NCI-H524 (cell line): Measurements from ENCODE around the gene WDR76.
"Not testable (repeated sequence)": the region's sequence is repeated elsewhere in the genome, so short reads cannot be mapped to it uniquely, and the experiment has no call there.

Experiments used
- DNase-seq, 2 experiments: peaks; one replicate each; lab custom pipeline; 2025; lab: John Stamatoyannopoulos, UW

Gene WDR76

DNA sequence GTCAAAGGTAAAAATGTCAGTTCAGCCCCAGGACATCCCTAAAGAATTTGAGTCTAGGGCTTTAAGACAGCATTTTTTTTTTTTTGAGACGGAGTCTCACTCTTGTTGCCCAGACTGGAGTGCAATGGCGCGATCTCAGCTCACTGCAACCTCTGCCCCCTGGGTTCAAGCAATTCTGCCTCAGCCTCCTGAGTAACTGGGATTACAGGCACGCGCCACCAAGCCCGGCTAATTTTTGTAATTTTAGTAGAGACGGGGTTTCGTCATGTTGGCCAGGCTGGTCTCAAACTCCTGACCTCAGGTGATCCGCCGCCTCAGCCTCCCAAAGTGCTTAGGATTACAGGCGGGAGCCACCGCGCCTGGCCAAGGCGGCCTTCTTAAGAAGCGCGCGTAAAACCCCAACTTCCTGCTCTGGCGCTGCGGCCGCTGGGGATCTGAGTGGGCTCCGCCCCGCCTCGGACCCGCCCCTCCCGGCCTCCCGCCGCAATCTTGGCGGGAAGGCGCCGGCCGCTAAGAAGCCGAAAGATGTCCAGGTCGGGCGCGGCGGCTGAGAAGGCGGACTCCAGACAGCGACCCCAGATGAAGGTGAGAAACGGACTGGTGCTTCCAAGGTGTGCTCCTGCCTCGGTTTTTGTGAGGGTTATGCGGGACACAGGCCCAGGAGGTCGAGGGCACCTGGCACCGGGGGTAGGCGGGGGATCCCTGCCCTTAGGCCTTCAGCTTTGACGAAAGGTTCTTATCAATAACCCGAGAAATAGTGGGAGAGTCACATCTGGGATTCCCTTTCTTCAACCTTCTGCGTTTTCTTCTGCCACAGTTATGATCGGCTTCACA, at the start of gene WDR76:
Gene WDR76, plus strand, starts transcription at position 495 of the 834 bp plus-strand sequence. Its CDS starts 31 bp downstream, at position 526.
- DNase-seq: peak; percentile 87 to 90

DNA sequence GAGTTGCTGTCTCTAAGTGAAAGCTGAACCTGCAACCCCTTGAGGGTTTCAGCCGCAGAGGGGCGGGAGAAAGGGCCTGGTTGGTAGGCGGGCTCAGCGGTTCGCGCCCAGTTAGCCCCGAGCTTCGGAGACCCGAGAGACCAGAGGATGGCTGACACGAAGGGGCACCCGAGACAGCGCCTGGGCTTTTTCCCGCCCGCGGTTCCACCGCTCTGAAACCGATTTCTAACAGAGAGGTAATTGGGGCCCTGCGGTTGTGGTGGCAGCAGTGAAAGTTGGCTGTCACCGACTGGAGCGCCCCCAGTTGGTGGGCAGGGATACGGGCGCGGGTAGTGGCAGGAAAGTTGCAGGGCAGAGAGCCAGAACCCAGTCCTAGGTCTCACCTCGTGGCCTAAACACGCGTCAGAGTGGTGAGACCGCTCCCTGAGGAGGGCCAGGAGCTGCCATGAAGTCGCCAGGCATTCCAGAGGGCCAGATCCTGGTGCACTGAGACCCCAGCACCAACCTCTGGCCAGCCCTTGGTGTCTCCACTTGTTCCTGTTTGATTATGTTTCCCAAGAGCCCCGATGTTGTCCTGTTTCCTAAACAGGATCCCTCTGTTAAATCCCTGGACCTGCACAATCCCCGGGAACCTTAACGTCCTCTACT, 49.4 kb upstream of the WDR76 start:
- peak; percentile 80 to 87 for DNase-seq

DNA sequence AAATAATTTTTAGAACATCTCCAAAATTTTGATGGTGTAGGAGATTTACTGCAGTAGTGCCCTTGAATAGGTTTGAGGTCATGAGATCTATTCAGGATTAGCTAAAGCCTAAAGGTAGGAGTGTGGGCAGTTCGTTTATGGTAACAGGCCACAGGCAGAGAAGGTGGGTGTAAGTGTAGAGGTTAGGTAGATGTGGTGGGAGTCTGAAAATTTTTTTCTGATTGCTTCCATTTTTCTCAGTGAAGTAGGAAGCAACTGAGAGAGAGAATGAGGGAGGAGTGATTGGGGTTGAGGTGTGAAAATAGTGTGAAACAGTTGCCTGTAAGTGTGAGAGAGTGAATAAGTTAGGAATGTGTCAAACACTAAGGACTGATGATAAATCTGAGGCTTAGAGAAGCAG, 47.8 kb upstream of the WDR76 start:
- DNase-seq: no peak

DNA sequence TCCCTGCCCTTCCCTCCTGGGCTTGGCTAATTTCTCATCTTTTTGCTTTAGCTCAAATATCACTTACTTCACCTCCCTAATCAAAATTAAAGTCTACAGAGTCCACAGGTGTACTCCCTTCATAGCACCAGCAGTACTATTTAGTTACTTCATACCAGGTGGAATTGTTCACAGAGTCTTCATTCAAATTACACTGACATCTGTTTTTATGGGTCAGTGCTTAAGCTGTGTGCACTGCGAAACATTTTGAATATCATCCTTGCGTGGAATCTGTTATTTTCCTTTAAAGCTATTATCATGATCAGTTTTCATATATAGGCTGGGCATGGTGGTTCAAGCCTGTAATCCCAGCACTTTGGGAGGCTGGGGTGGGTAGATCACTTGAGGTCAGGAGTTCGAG, 37.4 kb upstream of the WDR76 start:
- no peak for DNase-seq

DNA sequence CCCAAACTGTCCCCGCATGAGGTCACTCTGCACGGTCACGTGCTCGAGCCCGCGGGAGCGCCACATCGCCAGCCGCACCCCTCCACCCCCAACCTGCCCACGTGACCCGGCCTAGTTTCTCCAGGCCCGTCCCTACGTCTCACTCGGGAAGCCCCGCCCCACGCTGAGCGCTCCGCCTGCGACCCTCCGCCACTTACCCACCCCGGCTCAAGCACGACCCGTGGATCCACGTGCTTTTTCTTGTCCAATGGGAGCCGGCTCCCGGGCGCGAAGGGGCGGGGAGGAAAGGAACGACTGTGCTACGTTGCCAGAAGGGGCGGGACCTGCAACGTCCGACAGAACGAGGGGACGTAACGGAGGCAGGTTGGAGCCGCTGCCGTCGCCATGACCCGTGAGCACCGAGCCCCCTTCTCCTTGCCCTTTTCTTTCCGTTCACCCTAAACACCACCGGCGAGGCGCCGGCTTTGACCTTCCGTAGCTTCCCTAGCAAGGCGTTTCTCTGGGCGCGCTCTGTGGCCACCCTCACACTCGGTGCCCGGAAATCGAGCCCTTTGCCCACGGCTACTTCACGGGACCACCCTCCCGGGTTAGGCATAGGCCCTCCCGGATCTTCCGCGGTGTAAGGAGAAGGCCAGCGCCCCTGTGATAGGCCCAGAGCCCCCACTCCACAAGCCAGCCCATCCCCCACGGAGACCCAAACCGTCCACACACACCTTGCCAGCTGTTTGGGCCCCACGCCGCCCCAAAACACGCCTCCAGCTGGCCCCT, 34.6 kb upstream of the WDR76 start, which contains the start of gene SERF2:
Gene SERF2, plus strand, starts transcription at position 328 of the 768 bp plus-strand sequence. Its CDS starts 57 bp downstream, at position 385.
- peak; percentile 99 to 100 for DNase-seq

DNA sequence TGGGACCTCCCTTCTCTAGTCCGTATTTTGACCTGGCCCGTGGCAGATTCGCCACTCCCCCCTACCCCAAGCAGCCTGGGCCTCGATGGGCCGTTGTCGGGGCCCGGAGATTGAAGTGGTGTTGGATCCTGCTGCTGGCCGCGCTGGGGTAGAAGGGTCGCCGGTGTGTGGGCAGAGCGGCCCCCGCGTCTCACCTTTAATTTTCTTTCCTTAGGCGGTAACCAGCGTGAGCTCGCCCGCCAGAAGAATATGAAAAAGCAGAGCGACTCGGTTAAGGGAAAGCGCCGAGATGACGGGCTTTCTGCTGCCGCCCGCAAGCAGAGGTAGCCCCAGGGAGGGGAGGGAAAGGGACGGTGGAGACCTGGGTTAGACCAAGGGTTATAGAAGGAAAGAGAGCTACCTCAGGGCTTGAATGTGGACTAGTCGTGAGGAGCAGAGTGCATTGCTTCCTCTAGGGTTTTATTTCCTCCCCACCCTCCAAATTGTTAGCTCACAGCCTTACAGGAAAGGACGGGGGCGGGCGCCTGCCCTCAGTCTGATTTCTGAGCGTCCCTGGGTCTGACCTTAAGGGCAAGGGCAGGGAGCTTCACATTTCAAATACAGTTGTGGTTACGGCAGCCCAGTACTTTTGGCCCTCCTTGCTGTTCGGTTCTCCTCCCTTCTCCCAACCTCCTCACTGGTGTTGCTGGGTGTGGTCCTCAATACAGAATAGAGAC, 33.9 kb upstream of the WDR76 start:
- no peak for DNase-seq

DNA sequence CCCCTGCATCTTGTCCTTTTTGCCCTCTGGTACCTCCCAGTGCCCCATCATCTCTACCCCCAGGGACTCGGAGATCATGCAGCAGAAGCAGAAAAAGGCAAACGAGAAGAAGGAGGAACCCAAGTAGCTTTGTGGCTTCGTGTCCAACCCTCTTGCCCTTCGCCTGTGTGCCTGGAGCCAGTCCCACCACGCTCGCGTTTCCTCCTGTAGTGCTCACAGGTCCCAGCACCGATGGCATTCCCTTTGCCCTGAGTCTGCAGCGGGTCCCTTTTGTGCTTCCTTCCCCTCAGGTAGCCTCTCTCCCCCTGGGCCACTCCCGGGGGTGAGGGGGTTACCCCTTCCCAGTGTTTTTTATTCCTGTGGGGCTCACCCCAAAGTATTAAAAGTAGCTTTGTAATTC, 33.2 kb upstream of the WDR76 start:
- no peak for DNase-seq

DNA sequence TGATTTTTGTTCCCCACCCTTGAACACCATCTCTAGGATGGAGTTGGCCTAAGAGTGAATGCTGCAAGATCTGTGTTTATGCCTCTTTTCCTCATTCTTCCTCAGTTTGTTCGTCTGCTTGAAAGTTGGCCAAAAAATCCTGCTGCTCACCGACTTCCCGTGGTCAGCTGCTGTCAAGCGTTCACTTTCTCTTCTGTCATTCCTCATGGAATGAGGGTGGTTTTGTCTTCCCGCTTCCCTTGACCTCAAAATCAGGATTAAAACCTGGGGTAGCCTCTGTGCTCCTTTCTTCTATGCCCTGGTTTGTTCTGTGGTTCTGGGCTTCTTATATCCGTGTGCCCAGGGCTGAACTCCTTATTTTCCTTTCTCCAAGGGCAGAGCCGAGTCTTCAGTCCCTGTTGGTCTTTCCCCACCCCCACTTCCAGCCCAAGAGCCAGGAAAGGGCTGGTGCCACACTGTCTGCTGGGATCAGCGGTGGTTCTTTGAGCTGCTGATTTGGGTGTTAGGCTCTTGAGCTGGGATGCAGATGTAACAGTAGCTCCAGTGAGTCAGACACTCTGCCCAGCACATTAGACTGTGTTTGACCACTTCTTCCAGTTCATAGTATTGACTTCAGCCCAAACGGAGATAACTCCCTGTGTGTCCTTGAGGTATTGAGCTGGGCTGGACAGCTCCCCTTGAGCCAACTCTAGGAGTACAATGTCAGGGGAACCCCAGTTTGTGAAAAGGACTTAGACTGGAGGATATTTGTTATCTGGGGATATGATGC, 32.3 kb upstream of the WDR76 start:
- no peak for DNase-seq

DNA sequence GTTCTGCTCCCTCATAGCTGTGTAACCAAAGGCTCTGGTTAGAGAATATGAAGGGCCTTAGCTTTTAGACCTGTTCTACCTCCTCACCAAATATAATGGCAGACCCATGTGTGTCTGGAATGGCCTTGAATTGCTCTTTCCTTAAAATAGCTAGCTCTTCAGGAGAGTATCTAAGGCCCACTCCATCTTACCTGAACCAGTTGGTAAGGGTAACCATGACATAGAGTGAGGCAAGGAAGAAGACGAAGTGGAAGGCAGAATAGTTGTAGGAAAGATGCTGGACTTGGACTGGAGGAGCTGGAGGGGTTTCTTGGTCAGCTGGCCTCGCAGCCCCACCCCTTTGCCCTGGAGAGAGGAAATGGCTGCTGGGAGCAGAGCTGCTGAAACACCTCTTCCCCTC, 31.6 kb upstream of the WDR76 start:
- DNase-seq: no peak

DNA sequence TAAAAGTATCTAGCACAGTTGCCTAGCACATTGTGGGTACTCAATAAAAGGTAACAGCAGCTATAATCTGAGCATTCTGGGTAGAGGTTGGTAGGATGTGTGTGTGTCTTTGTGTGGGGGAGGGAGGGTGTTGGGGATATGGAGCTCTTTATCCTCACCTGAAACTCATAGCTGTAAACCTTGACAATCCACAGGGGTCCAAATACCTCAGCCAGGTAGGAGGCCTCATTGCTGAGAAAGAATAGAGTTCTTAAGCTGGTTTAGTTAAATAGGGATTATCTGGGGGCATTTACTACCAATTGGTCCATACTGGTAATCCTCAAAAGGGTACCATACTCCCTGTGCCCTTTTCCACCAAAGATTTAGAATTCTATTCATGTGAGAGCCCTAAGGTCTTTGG, 30.8 kb upstream of the WDR76 start:
- no peak for DNase-seq

DNA sequence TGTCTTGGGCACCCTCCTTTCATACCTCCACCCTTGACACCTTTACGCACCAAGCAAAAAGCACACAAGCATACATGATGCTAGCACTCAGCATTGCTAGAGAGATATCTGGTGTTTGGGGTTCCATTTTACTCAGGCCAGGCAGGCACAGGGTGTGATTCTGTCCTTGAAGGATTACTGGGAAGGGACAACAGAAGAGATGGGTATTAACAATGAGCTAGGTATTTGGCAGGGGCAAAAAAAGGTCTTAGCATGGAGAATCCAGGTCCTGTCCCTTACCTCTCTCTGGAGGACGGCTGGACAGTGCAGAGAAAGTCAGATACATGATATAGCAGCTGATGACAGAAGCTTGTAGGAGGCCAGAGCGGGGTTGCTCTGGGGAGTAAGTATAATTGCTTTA, 30.2 kb upstream of the WDR76 start:
- DNase-seq: no peak

DNA sequence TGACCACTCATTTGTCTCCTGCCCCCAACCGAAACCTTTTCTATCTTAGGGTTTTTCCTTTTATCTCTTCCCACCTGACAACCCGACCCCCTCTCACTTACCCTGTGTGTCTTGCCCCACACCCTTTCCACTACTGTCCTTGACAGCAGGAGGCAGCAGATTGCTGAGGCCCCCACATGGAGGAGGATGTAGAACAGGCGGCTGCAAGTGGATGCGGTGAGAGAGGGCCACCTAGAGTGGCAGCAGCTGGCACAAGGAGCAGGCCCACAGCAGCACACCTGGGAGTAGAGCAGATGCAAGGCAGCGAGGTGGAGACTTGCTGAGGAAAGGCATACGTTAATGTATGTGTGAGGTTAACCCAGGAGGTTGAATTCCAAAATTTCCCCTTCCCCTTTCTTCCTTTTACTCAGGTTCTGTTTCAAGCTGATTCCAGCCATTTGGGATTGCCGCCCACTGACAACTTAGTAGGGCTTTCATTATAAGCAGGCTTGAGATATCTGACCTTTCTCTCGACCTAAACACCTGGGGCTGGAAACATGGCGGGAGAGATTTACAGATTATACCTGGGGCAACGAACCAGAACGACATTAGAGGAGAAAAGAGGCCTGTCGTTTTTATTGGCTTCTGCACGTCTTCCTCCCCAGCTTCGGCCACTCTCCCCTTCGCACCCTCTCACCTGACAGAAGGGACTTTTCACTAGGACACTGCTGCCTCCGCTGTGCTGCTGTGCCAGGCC, 27.4 kb upstream of the WDR76 start:
- peak; percentile 84 to 93 for DNase-seq

DNA sequence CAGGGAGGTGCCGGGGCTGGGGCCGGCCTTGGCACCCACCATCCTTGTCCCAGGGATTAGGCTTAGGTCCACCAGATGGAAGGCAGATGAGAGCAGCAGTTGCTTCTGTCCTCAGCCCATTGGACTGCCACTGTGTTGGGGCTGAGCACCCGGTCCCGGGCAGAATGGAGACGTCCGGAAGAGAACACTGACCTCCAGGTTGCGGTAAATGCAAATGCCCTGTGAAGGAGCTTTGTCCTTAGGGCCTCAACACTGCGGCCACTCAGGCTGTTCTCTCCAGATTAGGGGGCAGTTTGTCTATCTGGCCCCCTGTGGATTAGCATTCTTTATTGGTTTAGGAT, 26.9 kb upstream of the WDR76 start, which contains the start of gene SERINC4:
Gene SERINC4, minus strand, starts transcription at position 276 of the 341 bp plus-strand sequence. Its CDS starts 234 bp downstream, at position 42.
- peak; percentile 72 to 75 for DNase-seq

DNA sequence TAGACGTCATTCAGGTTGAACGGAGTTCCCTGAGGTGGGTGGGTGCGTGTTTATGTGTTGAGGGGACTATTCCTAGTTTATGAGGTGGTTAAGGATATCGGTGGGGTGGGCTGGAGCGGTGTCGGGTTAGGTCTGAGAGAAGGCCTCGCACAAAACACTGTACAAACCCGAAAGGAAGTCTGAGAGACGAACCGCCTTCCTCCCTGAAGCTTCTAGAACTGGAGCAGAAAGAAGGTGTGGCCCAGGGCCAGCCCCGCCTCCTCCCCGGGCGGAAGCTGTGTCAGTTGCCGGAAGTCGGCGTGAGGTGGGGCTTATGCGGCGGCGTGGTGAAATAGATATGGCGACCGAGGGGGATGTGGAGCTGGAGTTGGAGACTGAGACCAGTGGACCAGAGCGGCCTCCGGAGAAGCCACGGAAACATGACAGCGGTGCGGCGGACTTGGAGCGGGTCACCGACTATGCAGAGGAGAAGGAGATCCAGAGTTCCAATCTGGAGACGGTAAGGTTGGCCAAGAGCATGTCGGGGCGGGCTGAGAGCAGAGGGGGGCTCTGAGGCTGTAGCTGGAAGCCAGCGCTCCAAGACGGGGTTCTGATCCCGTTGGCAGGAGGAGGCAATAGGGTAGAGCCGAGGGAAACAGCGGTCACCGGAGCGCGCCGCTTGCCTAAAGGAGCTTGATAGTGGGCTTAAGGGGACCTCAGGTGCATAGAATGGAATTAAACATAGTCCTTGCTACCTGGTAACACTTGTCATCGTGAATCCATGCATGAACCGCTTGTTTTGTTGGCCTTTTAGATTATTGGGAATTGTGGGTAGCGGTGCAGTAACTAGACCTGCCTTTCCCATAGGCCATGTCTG, 26.3 kb upstream of the WDR76 start, which contains the start of gene HYPK:
Gene HYPK, plus strand, starts transcription at position 314 of the 856 bp plus-strand sequence. Its CDS starts 24 bp downstream, at position 338.
- DNase-seq: peak; percentile 72 to 87

DNA sequence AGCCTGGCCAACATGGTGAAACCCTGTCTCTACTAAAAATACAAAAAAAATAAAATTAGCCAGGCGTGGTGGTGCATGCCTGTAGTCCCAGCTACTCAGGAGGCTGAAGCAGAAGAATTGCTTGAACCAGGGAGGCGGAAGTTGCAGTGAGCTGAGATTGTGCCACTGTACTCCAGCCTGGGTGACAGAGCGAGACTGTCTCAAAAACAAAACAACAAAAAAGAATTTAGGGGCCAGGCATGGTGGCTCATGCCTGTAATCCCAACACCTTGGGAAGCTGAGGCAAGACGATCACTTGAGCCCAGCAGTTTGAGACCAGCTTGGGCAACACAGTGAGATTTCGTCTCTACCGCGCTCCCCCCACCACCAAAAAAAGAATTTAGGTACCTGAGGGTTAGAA, 24.1 kb upstream of the WDR76 start:
- not testable (repeated sequence) for DNase-seq

DNA sequence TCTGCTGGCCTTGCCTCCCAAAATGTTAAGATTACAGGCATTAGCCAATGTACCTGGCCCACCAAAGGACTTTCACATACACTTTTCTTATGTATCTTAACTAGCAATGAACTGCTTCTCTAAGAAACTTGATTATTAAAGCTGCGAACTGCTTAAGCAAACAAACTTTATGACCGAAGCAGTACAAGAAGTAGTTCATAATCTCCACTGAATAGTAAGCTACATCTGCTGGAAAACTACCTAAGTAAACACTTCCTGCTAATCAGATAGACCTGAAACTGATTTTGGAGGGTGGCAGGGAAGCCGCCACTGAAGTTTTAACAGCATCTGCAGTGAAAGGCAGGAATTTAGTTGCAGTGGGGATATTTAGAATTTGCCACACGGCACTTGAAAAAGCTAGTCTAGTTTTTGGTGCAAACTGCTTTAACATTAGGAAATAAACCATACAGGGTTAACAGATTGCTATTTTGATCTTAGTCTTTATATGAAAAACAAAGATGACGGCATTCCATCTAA, 18.3 kb upstream of the WDR76 start:
- DNase-seq: no peak

DNA sequence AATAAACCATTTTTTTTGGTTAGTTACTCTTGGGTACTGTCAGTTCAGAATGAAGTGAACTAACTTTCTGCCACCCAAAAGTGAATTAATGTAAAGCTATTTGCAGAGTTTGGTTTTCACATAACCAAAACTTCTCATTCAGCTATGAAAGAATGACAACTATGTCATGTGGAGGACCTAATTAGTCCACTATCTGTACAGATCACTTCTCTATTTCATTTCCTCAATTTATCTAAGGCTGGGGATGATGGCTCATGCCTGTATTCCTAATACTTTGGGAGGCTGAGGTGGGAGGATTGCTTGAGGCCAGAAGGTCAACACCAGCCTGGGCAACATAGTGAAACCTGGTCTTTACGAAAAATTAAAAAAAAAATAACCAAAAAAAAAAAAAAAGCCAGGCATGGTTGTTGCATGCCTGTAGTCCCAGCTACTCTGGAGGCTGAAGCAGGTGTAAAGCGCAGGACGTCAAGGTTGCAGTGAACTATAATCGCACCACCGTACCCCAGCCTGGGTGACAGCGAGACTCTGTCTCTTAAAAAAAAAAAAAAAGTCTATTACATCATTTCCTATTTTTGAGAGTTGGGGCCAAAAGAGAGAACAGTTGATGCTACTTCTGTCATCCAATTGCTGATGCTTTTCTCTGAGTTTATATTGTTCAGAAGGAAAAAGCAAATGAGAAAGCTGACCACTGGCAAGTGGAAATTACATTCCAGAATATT, 17.7 kb upstream of the WDR76 start:
- no peak for DNase-seq

DNA sequence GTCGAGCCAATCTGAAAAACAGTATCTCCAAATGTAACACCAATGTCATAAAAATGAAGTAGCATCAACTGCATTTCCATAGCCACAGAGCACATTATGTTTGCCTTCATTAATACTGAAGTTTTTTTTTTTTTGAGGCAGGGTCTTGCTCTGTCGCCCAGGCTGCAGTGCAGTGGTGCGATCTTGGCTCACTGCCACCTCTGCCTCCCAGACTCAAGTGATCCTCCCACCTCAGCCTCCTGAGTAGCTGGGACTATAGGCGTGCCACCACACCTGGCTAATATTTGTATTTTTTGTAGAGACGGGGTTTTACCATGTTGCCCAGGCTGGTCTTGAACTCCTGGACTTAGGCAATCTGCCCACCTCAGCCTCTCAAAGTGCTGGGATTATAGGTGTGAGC, 11.7 kb upstream of the WDR76 start:
- DNase-seq: not testable (repeated sequence)
